ENCODE measurements around the gene KHDRBS2.

- TF ChIP-seq, protein P1, sequence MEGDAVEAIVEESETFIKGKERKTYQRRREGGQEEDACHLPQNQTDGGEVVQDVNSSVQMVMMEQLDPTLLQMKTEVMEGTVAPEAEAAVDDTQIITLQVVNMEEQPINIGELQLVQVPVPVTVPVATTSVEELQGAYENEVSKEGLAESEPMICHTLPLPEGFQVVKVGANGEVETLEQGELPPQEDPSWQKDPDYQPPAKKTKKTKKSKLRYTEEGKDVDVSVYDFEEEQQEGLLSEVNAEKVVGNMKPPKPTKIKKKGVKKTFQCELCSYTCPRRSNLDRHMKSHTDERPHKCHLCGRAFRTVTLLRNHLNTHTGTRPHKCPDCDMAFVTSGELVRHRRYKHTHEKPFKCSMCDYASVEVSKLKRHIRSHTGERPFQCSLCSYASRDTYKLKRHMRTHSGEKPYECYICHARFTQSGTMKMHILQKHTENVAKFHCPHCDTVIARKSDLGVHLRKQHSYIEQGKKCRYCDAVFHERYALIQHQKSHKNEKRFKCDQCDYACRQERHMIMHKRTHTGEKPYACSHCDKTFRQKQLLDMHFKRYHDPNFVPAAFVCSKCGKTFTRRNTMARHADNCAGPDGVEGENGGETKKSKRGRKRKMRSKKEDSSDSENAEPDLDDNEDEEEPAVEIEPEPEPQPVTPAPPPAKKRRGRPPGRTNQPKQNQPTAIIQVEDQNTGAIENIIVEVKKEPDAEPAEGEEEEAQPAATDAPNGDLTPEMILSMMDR (IDR thresholded peaks at IDR 0.05): no peak
- no peak for TF ChIP-seq POLR2A (IDR thresholded peaks at IDR 0.05)
Measured at GRCh38 chr6:62298745-62299392, 12.8 kb upstream of the KHDRBS2 start.
